ENCODE data around the gene EFCAB11.

DNA sequence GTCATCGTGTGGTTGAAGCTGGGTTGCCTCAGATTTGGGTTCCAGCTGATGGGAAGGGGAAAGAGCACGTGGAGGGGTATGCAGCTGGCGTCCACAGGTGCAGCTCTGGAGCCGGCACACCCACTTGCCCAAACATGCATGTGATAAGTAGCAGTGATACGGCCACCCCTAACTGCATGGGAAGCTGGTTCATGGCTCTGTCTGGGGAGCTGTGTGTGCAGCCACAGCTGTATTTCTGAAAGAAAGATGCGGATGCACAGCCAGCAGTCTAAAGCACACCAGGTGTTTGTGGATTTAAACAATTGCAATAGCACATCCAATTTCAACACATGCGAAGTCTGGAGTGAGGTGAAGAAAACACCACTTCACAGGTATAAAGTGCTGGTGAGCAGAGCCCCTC is 181.4 kb downstream of the EFCAB11 start:
- TF ChIP-seq, protein P1, sequence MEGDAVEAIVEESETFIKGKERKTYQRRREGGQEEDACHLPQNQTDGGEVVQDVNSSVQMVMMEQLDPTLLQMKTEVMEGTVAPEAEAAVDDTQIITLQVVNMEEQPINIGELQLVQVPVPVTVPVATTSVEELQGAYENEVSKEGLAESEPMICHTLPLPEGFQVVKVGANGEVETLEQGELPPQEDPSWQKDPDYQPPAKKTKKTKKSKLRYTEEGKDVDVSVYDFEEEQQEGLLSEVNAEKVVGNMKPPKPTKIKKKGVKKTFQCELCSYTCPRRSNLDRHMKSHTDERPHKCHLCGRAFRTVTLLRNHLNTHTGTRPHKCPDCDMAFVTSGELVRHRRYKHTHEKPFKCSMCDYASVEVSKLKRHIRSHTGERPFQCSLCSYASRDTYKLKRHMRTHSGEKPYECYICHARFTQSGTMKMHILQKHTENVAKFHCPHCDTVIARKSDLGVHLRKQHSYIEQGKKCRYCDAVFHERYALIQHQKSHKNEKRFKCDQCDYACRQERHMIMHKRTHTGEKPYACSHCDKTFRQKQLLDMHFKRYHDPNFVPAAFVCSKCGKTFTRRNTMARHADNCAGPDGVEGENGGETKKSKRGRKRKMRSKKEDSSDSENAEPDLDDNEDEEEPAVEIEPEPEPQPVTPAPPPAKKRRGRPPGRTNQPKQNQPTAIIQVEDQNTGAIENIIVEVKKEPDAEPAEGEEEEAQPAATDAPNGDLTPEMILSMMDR (IDR thresholded peaks at IDR 0.05): no peak
- TF ChIP-seq POLR2A (IDR thresholded peaks at IDR 0.05): no peak
